ENCODE measurements around the gene DVL2. TPM values are rescaled to one million over a fixed set of nuclear protein-coding genes. Genes with fewer than 3 reads are reported as not detected.

Gene DVL2
- total RNA-seq, 4 donors from 2014 or later, result 22.7 to 41.6 (median 23.6) TPM

- no peak for ATAC-seq (ENCODE audit: low FRiP score)
- DNase-seq (ENCODE audit: low spot score), result no peak
- no peak for TF ChIP-seq CTCF (IDR thresholded peaks at IDR 0.05)
Observed at GRCh38 chr17:7236808-7237207, 2.5 kb upstream of the DVL2 start.

- DNase-seq (ENCODE audit: low spot score) (no peak), ATAC-seq (ENCODE audit: low FRiP score) (no peak)
- TF ChIP-seq CTCF (IDR thresholded peaks at IDR 0.05), result no peak
Observed at GRCh38 chr17:7235693-7236665, 1.7 kb upstream of the DVL2 start.

- ATAC-seq (ENCODE audit: low FRiP score) (no peak), DNase-seq (ENCODE audit: low spot score) (no peak)
- TF ChIP-seq CTCF (IDR thresholded peaks at IDR 0.05), result no peak
Observed at GRCh38 chr17:7233701-7234082, 625 bp downstream of the DVL2 start.

GRCh38 chr17:7232114-7232513 lies 2.2 kb downstream of the DVL2 start:
- no peak for TF ChIP-seq CTCF (IDR thresholded peaks at IDR 0.05)
- DNase-seq (ENCODE audit: low spot score) (no peak), ATAC-seq (ENCODE audit: low FRiP score) (no peak)

GRCh38 chr17:7229504-7229903 lies 4.8 kb downstream of the DVL2 start:
- no peak for ATAC-seq (ENCODE audit: low FRiP score)

GRCh38 chr17:7228920-7229319 lies 5.4 kb downstream of the DVL2 start:
- no peak for TF ChIP-seq CTCF (IDR thresholded peaks at IDR 0.05)
- no peak for DNase-seq (ENCODE audit: low spot score)
- no peak for ATAC-seq (ENCODE audit: low FRiP score)

More at GRCh38 chr17:7229504-7229903, 4.8 kb downstream of the DVL2 start:
- no peak for DNase-seq (ENCODE audit: low spot score)
- TF ChIP-seq CTCF (IDR thresholded peaks at IDR 0.05), result no peak
